ENCODE results near the gene SWT1.
"Not testable (repeated sequence)": the region's sequence is repeated elsewhere in the genome, so short reads cannot be mapped to it uniquely, and the experiment has no call there.

SWT1 gene

GRCh38 chr1:185200889-185201288 lies 43.9 kb downstream of the SWT1 start:
- H3K27me3 ChIP-seq (ENCODE audit: insufficient read depth, low read length), result no peaks in the 10 kb centered on the region
- H3K9me2 ChIP-seq (ENCODE audit: low read depth, low read length), result no peaks in the 10 kb centered on the region
- H3K4me3 ChIP-seq (ENCODE audit: low read depth, low read length, poor library complexity, severe bottlenecking), result no peak overlapping the region
- no peaks in the 10 kb centered on the region for H4K20me1 ChIP-seq (ENCODE audit: insufficient read depth, low read length)
- TF ChIP-seq EZH2 (IDR thresholded peaks at IDR 0.05; ENCODE audit: borderline replicate concordance, low read length), result no peak
- no peak for TF ChIP-seq CTCF (IDR thresholded peaks at IDR 0.05; ENCODE audit: low read length)
- H2AFZ ChIP-seq (ENCODE audit: low read length), result no peak overlapping the region
- H3K36me3 ChIP-seq (ENCODE audit: insufficient read depth, low read length), result no peaks in the 10 kb centered on the region
- H3K4me2 ChIP-seq (ENCODE audit: low read length), result no peak overlapping the region
- no peak overlapping the region for H3K27ac ChIP-seq (ENCODE audit: low read depth, low read length, poor library complexity, severe bottlenecking)
- H3F3A ChIP-seq (ENCODE audit: insufficient read depth, low read length), result no peaks in the 10 kb centered on the region
- no peak overlapping the region for H3K9ac ChIP-seq (ENCODE audit: low read length)
- H3K9me3 ChIP-seq (ENCODE audit: low read length), result no peaks in the 10 kb centered on the region
- H3K4me1 ChIP-seq (ENCODE audit: insufficient read depth, low read length, severe bottlenecking), result no peaks in the 10 kb centered on the region
- no peaks in the 10 kb centered on the region for H3K79me2 ChIP-seq (ENCODE audit: insufficient read depth, low read length)

GRCh38 chr1:185207170-185207569 lies 50.2 kb downstream of the SWT1 start:
- no peak overlapping the region for H3K4me3 ChIP-seq (ENCODE audit: low read depth, low read length, poor library complexity, severe bottlenecking)
- H3K9ac ChIP-seq (ENCODE audit: low read length), result no peak overlapping the region
- no peak overlapping the region for H2AFZ ChIP-seq (ENCODE audit: low read length)
- no peaks in the 10 kb centered on the region for H3K79me2 ChIP-seq (ENCODE audit: insufficient read depth, low read length)
- no peak overlapping the region for H3K27ac ChIP-seq (ENCODE audit: low read depth, low read length, poor library complexity, severe bottlenecking)
- no peaks in the 10 kb centered on the region for H3K9me2 ChIP-seq (ENCODE audit: low read depth, low read length)
- no peaks in the 10 kb centered on the region for H3F3A ChIP-seq (ENCODE audit: insufficient read depth, low read length)
- no peaks in the 10 kb centered on the region for H3K4me1 ChIP-seq (ENCODE audit: insufficient read depth, low read length, severe bottlenecking)
- TF ChIP-seq EZH2 (IDR thresholded peaks at IDR 0.05; ENCODE audit: borderline replicate concordance, low read length), result no peak
- TF ChIP-seq CTCF (IDR thresholded peaks at IDR 0.05; ENCODE audit: low read length), result no peak
- H3K27me3 ChIP-seq (ENCODE audit: insufficient read depth, low read length), result no peaks in the 10 kb centered on the region
- H3K9me3 ChIP-seq (ENCODE audit: low read length), result no peaks in the 10 kb centered on the region
- H3K4me2 ChIP-seq (ENCODE audit: low read length), result no peak overlapping the region
- no peaks in the 10 kb centered on the region for H3K36me3 ChIP-seq (ENCODE audit: insufficient read depth, low read length)
- no peaks in the 10 kb centered on the region for H4K20me1 ChIP-seq (ENCODE audit: insufficient read depth, low read length)

- Histone ChIP-seq H3K9me3 (ENCODE audit: low read length) (no peaks in the 10 kb centered on the region), H3K4me2 (ENCODE audit: low read length) (no peak overlapping the region), H3K27ac (ENCODE audit: low read depth, low read length, poor library complexity, severe bottlenecking) (no peak overlapping the region), H3K4me1 (ENCODE audit: insufficient read depth, low read length, severe bottlenecking) (no peaks in the 10 kb centered on the region), H3K9ac (ENCODE audit: low read length) (no peak overlapping the region), H3F3A (ENCODE audit: insufficient read depth, low read length) (no peaks in the 10 kb centered on the region), H3K36me3 (ENCODE audit: insufficient read depth, low read length) (no peaks in the 10 kb centered on the region), H3K9me2 (ENCODE audit: low read depth, low read length) (no peaks in the 10 kb centered on the region), H3K27me3 (ENCODE audit: insufficient read depth, low read length) (no peaks in the 10 kb centered on the region), H4K20me1 (ENCODE audit: insufficient read depth, low read length) (no peaks in the 10 kb centered on the region), H2AFZ (ENCODE audit: low read length) (no peak overlapping the region), H3K79me2 (ENCODE audit: insufficient read depth, low read length) (no peaks in the 10 kb centered on the region), H3K4me3 (ENCODE audit: low read depth, low read length, poor library complexity, severe bottlenecking) (no peak overlapping the region)
- TF ChIP-seq EZH2 (IDR thresholded peaks at IDR 0.05; ENCODE audit: borderline replicate concordance, low read length), result no peak
These were observed 51.1 kb downstream of the SWT1 start for GRCh38 chr1:185207980-185208602.

- no peaks in the 10 kb centered on the region for H3K79me2 ChIP-seq (ENCODE audit: insufficient read depth, low read length)
- H3K9ac ChIP-seq (ENCODE audit: low read length), result no peak overlapping the region
- TF ChIP-seq EZH2 (IDR thresholded peaks at IDR 0.05; ENCODE audit: borderline replicate concordance, low read length) (no peak), CTCF (IDR thresholded peaks at IDR 0.05; ENCODE audit: low read length) (no peak)
- H3F3A ChIP-seq (ENCODE audit: insufficient read depth, low read length), result no peaks in the 10 kb centered on the region
- no peaks in the 10 kb centered on the region for H3K4me1 ChIP-seq (ENCODE audit: insufficient read depth, low read length, severe bottlenecking)
- no peak overlapping the region for H2AFZ ChIP-seq (ENCODE audit: low read length)
- H4K20me1 ChIP-seq (ENCODE audit: insufficient read depth, low read length), result no peaks in the 10 kb centered on the region
- no peaks in the 10 kb centered on the region for H3K9me2 ChIP-seq (ENCODE audit: low read depth, low read length)
- no peak overlapping the region for H3K27ac ChIP-seq (ENCODE audit: low read depth, low read length, poor library complexity, severe bottlenecking)
- no peaks in the 10 kb centered on the region for H3K36me3 ChIP-seq (ENCODE audit: insufficient read depth, low read length)
- H3K4me3 ChIP-seq (ENCODE audit: low read depth, low read length, poor library complexity, severe bottlenecking), result no peak overlapping the region
- no peak overlapping the region for H3K4me2 ChIP-seq (ENCODE audit: low read length)
- H3K27me3 ChIP-seq (ENCODE audit: insufficient read depth, low read length), result no peaks in the 10 kb centered on the region
- no peaks in the 10 kb centered on the region for H3K9me3 ChIP-seq (ENCODE audit: low read length)
These were observed 51.7 kb downstream of the SWT1 start for GRCh38 chr1:185208626-185209180.

GRCh38 chr1:185209357-185209756 lies 52.4 kb downstream of the SWT1 start:
- H3K36me3 ChIP-seq (ENCODE audit: insufficient read depth, low read length); H3K9ac ChIP-seq (ENCODE audit: low read length); H2AFZ ChIP-seq (ENCODE audit: low read length); H3K4me1 ChIP-seq (ENCODE audit: insufficient read depth, low read length, severe bottlenecking); H3K27ac ChIP-seq (ENCODE audit: low read depth, low read length, poor library complexity, severe bottlenecking); H4K20me1 ChIP-seq (ENCODE audit: insufficient read depth, low read length); H3K27me3 ChIP-seq (ENCODE audit: insufficient read depth, low read length); H3K9me3 ChIP-seq (ENCODE audit: low read length); H3K79me2 ChIP-seq (ENCODE audit: insufficient read depth, low read length); H3F3A ChIP-seq (ENCODE audit: insufficient read depth, low read length); H3K9me2 ChIP-seq (ENCODE audit: low read depth, low read length); H3K4me2 ChIP-seq (ENCODE audit: low read length); H3K4me3 ChIP-seq (ENCODE audit: low read depth, low read length, poor library complexity, severe bottlenecking): not testable (repeated sequence)
